Fibroblast of skin of scalp (primary cell): ENCODE results near the gene TARBP1.
A peak's percentile ranks its signal among the peaks of the same experiment; 100 is the strongest.
"Not testable (repeated sequence)": the region's sequence is repeated elsewhere in the genome, so short reads cannot be mapped to it uniquely, and the experiment has no call there.

Experiments
- DNase-seq: peaks from one replicate; pipeline ENCODE4 v3.0.0-alpha.2; 2013

The TARBP1 gene

DNA sequence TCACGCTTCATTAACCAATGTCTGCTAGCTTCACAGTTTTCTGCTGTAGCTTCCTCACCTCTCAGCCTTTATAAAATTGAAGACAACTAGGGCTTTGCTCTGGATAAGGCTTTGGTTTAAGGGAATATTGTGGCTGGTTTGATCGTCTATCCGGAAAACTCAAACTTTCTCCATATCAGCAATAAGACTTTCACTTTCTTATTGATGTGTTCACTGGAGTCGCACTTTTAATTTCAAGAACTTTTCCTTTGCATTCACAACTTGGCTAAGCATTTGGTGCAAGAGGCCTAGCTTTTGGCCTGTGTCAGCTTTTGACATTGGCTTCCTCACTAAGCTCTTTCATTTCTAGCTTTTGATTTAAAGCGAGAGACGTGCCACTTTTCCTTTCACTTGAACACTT, 92.9 kb downstream of the TARBP1 start:
- no peak for DNase-seq

DNA sequence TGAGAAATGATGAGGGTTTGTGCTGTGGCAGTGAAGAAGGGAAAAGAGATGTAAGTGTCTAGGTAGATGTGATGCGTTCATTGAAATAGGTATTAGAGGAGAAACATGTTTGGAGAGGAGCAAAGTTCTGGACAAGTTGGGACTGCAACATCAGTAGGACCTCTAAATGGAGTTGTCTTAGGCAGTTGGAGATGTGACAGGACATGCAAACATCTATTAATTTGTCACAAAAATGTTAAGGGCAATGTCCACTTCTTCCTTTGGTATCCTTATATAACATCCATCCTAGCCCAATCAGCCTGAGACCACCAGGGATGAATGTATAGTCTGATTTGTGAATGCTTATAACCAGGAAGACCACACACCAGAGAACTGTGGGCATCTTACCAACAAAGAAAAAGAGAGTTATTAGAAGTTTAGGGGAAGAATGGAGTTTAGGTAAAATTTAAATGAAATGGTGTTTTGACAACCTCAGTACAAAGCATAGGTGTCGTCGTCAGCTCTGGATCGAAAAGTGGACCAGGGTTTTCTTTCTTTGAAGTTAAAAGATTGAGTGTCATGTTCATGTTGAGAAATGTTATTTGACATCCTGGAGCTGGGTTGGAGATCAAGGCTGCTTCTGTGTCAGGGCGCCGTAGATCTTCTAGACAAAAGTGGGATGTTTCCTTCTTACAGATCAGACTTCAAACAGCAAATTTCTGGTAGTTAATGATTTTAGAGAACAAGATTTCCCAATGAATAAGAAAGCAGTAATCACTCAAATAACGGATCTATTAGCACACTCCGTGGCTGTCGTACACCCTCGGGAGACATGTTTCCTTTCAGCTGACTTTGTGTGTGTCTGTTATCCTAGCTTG, 97.1 kb downstream of the TARBP1 start:
- no peak for DNase-seq

DNA sequence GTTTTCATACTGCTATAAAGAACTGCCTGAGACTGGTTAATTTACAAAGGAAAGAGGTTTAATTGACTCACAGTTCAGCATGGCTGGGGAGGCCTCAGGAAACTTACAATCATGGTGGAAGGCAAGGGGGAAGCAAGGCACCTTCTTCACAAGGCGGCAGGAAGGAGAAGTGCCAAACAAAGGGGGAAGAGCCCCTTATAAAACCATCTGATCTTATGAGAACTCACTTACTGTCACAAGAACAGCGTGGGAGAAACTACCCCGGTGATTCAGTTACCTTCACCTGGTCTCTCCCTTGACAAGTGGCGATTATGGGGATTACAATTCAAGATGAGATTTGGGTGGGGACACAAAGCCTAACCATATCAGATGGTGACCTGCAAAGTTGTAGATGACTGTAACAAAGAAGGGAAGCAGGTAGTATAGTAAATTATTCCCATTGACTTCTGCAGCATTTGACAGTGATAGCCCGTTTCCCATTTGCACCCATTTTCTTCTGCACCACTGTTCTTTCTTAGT, 99.3 kb downstream of the TARBP1 start:
- DNase-seq: not testable (repeated sequence)

DNA sequence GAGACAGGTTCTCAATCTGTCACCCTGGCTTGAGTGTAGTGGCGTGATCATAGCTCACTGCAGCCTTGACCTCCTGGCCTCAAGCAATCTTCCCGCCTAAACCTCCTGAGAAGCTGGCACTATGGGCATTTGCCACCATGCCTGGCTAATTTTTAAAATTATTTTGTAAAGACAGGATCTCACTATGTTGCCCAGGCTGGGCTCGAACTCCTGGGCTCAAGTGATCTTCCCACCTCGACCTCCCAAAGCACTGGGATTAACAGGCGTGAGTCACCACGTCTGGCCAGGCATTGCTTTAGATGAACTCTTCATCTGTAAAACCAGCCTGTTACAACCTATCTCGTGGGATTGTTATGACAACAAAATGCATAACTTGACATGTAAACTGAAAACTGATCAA, 103.3 kb downstream of the TARBP1 start:
- no peak for DNase-seq

DNA sequence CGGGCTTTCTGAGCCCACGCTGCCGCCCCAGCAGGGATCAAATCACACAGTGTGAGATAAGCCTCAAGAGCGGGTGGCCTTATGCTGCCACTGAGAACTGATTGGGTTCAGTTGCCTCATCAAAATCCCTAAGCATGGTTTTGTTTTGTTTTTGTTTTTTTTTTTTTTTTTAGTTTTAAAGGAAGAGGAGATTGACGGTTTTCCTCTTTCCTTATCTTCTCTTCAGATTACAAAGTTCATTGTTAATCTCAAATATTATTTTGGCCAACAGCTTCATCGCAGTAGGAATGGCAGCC, 105.1 kb downstream of the TARBP1 start:
- DNase-seq: no peak

DNA sequence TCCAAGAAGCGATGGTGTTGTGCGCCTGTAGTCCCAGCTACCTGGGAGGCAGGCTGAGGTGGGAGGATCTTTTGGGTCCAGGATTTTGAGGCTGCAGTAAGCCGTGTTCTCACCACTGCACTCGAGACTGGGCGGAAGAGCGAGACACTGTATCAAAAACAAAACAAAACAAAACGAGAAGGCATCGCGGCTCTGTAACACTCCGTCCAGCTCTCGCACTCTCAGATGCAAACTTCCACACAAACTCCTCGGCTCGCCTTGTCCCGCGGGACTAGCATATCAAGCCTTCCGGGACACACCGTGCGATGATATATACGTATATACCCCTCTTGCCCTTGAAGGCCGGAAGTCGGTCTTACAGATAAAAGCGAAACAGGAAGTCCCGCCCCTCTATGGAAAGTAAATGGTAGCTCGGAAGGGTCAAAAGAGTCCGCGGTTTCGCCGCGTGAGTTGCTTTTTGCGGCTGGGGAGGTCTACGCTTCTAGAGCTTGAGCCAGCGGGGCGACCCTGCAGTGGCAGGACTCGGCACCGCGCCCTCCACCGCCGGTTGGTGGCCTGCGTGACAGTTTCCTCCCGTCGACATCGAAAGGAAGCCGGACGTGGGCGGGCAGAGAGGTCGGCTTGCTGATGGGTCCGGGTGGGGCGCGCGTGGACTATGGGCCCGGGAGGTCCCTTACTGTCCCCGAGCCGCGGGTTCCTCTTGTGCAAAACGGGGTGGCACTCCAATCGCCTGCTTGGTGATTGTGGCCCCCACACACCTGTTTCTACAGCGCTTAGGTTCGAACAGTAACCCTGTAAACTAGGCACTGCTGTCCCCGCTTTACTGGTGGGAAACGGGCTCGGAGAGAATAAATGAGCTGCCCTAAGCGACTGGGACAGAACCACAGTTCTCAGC, 105.7 kb downstream of the TARBP1 start, which contains the start of gene COA6:
TSS of gene COA6 (plus strand) at position 393 of the 895 bp plus-strand sequence. CDS start at position 404, 11 bp downstream.
- DNase-seq: peak; percentile 97

DNA sequence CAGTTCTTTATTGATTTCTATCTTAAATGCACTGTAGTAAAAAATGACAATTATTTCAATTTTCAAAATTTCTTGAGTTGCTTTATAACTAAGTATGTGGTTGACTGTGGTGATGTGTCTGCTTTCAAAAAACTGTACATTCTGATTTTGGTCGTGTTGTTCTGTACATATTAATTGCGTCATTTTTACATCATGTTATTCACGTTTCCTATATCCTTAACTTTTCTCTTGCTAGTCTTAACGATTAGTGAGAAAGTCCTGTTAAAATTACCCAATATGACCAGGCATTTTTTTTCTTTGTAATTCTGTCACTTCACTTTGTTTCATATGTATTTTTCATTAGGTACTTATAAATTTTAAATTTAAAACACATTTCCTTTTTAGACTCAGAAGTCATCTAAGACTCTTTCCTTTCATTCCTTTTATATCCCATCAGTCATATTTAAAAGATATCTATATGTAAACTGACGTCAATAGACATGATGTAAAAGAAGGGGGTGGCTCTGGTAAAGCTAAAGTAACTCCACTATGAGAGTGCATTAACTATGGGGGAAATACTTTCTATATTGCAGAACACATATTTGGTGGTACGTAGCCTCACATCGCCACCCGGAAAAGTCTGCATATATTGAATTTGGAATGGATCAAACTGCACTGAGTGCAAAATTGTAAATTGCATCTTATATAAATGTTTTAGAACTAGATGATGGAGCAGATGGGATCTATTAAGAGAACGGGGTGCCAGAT, 106.8 kb downstream of the TARBP1 start:
- DNase-seq: peak; percentile 5

DNA sequence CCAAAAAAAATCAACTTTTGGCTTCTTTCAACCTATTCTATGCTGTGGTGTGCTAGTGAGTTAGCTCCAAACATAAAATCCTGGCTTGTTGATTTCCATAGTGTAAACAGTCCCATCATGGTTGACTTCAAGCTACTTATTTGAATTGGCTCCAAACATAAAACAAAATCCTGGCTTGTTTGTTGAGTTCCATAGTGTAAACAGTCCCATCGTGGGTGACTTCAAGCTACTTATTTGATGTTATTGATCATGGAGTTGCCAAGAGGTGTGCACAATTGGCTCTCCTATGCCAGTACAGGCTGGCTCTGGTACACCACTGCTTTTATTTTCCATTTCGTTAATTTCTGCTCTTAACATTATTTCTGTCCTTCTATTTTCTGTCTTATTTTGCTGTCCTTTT, 107.6 kb downstream of the TARBP1 start:
- no peak for DNase-seq

DNA sequence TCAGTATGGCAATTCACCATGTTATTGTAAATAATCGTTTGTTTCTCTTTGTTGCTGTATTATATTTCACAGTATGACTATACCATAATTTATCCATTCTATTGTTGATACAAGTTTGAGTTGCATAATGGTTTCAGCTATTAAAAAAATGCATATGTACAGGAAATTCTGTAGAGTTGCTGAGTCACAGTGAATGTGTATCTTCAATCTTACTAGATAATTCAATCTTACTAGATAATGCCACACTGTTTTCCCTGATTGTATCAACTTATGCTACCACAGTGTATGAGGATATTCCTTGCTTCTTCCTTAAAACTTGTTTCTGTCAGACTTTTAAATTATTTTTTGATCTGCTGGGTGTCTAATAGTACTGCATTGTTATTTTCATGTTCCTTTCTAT, 109.2 kb downstream of the TARBP1 start:
- DNase-seq: peak; percentile 53

DNA sequence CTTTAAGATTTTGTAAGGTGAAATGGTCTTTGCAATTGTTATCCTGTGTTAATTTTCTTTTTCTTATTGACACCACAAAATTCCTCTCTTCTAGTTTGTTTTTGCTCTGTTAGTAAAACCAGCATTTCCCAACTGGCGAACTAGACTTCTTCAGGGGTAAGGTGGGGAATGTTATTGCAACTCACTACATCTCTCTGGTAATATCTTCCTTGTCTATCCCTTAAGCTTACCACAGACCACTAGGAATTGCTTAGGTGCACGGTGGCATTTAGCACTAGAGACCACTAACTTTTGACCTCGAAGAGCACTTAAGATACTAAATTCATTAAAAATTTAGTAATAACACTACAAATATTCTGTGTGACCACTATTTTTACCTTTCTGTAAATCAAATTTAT, 109.9 kb downstream of the TARBP1 start:
- no peak for DNase-seq

DNA sequence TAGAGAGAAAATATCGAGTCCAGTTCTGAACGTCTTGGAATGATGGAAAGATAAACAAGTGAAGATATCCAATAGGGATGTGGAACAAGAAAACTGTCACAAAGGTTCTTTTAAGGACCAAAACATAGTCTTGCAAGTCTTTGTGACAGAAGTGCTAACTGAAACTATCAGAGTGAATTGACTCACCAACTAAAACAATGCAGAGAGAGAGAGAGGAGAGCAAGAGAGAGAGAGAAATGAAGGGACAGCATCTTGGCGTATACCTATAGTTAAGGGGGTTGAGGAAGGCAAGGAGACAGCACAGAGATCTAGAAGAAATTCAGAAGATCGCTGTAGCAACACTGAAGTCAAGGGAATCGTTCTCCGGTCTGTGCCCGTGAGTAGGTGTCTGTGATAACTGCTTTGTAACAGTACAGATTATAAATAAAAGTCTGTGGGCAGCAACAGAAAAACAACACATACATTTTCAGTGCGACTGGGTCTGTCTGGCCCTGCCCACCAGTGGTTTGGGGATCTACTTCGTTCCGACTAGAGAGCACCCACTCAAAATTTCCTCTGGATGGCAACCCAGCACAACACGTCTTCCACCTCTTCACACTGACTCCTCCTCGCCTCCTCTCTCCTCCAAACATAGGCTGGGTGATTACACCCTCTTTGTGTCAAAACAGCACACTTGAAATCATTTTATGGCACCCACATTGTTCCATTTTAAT, 110.5 kb downstream of the TARBP1 start:
- DNase-seq: no peak

DNA sequence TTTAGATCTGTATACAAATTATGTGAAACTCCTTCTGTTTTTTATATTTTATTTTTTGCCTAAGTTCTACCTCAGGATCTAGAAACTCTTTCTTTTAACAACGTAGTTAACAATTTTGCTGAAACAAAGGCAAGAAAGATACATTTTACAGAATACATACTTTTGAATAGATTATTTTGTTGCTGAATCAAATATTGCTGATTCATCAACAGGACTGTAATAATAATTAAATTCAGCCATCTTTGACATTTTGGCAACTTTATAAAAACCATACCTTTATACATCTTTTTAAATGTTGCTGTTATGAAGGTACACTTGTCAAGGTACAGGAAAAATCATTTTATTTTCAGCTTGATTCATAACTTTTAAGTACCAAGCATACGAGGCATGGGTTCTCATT, 116.4 kb downstream of the TARBP1 start:
- no peak for DNase-seq

DNA sequence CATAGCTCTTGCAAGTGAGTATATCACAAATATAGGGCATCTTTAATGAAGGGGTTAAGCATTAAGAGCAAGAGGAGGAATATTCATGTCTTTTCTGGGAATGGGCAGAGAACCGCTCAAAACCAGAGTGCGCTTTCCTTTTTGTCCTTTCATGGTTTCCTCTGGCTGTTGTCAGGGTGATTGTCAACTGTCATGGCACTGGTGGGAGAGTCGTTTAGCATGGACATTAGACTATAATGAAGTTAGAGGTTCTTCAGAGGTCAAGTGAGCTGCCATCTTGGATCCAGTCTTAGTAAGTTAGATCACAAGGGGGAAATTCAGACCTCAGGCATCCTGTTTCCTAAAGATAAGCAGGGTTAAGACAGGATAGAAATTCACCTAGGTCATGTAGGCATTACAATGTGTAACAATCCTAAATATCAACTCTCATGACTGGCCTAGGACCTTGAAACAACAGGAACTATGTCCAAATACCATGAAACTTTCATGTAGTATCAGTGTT, 117.8 kb downstream of the TARBP1 start:
- DNase-seq: no peak

DNA sequence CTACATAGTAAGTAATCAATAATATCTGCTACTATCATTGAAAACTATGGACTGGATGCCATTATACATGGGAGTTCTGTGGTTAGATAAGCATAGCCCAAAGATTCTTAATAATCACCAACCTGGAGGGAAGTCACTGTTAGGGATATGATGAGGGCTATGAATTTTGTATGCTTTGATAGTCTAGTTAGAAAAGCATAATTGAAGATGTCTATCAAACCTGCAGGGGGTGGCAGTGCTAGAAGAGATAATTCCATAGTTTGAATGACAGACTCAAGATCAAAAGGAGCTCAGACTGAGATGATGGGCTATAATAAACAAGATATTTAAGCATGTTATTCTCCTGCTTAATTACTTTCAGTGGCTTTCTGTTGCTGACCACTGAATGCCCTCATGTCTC, 121.1 kb downstream of the TARBP1 start:
- DNase-seq: no peak

DNA sequence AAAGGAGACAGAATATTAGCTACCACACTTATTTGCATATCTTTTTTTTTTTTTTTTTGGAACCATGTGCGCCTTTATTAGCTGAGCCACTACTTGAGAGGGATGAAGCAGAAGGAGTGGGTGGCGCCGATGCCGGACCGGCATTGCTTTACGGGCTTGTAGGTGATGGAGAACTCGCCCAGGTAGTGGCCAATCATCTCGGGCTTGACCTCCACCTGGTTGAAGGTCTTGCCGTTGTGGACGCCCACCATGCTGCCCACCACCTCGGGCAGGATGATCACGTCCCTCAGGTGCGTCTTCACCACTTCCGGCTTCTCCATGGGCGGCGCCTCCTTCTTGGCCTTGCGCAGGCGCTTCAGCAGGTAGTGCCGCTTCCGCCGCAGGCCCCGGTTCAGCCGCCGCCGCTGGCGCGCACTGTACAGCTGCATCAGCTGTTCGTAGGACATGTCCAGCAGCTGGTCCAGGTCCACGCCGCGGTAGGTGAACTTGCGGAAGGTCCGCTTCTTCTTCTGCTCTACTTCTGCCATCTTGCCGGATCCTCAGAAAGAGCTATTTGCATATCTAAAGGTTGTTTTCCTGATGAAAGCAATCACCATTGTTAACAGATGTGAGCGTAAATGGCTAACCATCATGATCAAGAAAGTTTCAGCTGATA, 122.2 kb downstream of the TARBP1 start:
- DNase-seq: not testable (repeated sequence)

DNA sequence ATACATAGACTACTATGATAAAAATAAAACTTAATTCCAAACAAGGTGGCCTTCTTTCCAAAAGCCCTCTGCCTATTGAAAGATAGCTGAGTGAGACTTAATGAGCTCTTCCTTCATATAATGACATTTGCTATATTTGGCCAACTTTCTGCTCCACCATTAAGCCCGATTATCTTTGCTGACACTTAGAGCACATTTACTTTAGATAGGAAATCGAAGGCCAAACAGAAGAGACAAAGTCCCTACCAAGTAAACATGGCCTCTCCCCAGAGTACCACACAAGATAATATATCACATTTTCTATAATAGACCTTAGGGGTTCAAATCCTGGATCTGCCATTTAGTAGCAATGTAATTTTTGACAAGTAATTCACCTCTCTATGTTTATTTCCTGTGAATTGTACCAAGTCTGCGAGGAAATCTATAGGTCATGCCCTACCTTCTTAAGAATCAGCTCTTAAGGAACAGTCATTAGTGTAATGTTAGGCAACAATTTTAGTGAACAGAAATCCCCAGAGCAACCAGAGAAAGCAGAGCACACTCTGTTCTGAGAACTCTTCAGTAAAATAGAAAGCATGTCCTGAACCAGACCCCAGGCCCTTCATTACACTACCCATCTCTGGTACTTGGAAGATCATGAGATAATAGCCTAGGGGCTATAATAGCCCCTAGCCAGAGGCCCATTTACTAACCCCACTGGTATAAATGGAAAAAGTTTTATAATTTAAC, 123.0 kb downstream of the TARBP1 start:
- DNase-seq: no peak

DNA sequence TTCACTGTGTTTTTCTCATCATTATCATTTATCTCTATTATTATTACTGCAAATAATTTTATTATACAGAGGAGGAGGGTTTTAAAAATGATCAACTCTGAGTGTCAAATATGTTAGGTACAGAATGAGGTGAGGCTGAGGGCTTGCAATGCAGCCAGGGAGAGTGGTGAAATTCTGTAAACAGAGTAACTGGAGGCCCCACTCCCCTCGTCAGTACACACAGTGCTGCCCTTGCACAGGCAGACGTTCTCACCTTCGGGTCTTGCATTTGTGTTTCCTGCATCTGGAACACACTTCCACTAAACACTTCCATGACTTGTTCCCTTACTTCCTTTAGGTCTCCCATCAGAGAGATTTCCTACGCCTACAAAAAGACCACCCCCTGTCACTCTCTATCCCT, 130.0 kb downstream of the TARBP1 start:
- DNase-seq: no peak

DNA sequence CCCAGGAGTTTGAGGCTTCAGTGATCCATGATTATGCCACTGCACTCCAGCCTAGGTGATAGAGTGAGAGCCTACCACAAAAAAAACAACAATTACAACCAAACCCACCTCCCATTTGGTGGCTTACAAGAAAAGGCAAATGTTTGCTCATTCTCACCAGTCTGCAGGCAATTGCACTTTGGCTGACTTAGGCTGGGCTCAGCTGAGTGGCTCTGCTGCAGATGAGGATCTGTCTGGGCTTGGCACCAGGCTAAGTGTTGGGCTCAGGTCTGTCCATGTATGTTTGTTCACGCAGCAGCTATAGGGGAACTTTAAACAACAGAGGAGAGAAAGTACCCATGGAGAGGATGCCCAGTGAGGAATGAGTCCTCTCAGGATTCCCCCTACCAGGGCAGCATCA, 133.7 kb downstream of the TARBP1 start:
- DNase-seq: no peak

DNA sequence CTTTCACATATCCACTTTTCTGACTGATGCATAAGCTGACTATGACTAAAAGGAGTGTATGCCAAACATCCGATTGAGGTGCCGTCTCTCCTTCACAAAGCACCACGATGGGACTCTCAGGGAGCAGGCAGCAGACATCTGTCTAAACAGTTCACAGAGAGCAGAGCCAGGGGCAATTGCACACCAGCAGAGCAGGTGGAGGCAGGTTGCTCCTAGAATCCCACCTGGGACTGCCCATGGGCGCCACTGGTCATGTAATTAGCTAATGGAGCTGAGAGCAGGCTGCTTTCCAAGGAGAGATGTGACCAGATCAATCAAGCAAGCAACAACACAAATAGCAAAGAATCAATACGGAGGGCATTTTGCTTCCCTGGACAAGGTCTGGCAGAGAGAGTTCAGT, 136.2 kb downstream of the TARBP1 start:
- DNase-seq: no peak
